Ishikawa (cell line): ENCODE measurements around the gene TMEM8B.

Experiments
- CEBPB ChIP-seq: IDR thresholded peaks from 2 replicates; pipeline ENCODE4 v1.6.1; 2012
- CREB1 ChIP-seq: IDR thresholded peaks from 2 replicates; pipeline ENCODE4 v1.6.1; 2012; ENCODE audit warnings: low read depth
- EGR1 ChIP-seq: IDR thresholded peaks from 2 replicates; pipeline ENCODE4 v1.6.1; 2012
- EP300 ChIP-seq: IDR thresholded peaks from 2 replicates; pipeline ENCODE4 v1.6.1; 2012; ENCODE audit warnings: borderline replicate concordance
- FOXM1 ChIP-seq: IDR thresholded peaks from 2 replicates; pipeline ENCODE4 v1.6.1; 2012; ENCODE audit warnings: low read depth, borderline replicate concordance
- RAD21 ChIP-seq: IDR thresholded peaks from 2 replicates; pipeline ENCODE4 v1.6.1; 2012; ENCODE audit warnings: low read depth
- TAF1 ChIP-seq: IDR thresholded peaks from 2 replicates; pipeline ENCODE4 v1.6.1; 2012; ENCODE audit warnings: low read depth, mild to moderate bottlenecking
- TCF12 ChIP-seq: IDR thresholded peaks from 2 replicates; pipeline ENCODE4 v1.6.1; 2012; ENCODE audit warnings: low read depth
- TEAD4 ChIP-seq: IDR thresholded peaks from 2 replicates; pipeline ENCODE4 v1.6.1; 2012
- YY1 ChIP-seq: IDR thresholded peaks from 2 replicates; pipeline ENCODE4 v1.6.1; 2012; ENCODE audit warnings: low read depth
- ZBTB7A ChIP-seq: IDR thresholded peaks from 2 replicates; pipeline ENCODE4 v1.6.1; 2012; ENCODE audit warnings: low read depth
- TF ChIP-seq, protein P1 (sequence below): IDR thresholded peaks from 2 replicates; pipeline ENCODE4 v1.6.1; 2012; ENCODE audit warnings: low read depth, mild to moderate bottlenecking

DNA sequence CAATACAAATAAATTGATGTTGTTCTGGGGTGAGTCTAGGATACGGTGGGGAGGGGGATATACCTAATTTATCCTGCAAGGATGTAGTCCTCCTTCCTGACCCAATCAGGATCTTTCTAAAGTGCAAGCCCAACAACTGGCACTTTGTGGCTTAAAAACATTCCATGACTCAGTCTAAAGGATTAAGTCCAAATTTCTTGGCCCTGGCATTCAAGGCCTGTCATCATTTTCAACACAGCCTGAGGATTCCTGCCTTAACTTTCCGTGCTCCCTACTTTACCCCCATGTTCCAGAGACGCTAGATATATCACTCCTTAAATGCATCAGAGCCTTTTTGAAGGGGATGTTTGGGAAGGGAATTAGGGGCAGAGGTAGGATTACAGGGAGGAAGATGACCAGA lies 1.5 kb upstream of the TMEM8B start:
- TF ChIP-seq TAF1: no peak
- no peak for TF ChIP-seq TCF12
- TF ChIP-seq CEBPB: no peak
- TF ChIP-seq, protein P1, sequence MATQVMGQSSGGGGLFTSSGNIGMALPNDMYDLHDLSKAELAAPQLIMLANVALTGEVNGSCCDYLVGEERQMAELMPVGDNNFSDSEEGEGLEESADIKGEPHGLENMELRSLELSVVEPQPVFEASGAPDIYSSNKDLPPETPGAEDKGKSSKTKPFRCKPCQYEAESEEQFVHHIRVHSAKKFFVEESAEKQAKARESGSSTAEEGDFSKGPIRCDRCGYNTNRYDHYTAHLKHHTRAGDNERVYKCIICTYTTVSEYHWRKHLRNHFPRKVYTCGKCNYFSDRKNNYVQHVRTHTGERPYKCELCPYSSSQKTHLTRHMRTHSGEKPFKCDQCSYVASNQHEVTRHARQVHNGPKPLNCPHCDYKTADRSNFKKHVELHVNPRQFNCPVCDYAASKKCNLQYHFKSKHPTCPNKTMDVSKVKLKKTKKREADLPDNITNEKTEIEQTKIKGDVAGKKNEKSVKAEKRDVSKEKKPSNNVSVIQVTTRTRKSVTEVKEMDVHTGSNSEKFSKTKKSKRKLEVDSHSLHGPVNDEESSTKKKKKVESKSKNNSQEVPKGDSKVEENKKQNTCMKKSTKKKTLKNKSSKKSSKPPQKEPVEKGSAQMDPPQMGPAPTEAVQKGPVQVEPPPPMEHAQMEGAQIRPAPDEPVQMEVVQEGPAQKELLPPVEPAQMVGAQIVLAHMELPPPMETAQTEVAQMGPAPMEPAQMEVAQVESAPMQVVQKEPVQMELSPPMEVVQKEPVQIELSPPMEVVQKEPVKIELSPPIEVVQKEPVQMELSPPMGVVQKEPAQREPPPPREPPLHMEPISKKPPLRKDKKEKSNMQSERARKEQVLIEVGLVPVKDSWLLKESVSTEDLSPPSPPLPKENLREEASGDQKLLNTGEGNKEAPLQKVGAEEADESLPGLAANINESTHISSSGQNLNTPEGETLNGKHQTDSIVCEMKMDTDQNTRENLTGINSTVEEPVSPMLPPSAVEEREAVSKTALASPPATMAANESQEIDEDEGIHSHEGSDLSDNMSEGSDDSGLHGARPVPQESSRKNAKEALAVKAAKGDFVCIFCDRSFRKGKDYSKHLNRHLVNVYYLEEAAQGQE: no peak
- TF ChIP-seq RAD21: no peak
- no peak for TF ChIP-seq FOXM1
- TF ChIP-seq EGR1: no peak
- TF ChIP-seq ZBTB7A: no peak
- TF ChIP-seq EP300: no peak
- no peak for TF ChIP-seq CREB1
- no peak for TF ChIP-seq TEAD4
- TF ChIP-seq YY1: no peak
